Spleen (tissue), 11 donors: Measurements from ENCODE around the gene DTD2. TPM values are rescaled to one million over a fixed set of nuclear protein-coding genes. Genes with fewer than 3 reads are reported as not detected.
A peak's percentile ranks its signal among the peaks of the same experiment; 100 is the strongest.

Experiments used
- DNase-seq: peaks from one replicate; pipeline ENCODE4 v3.0.0-alpha.2; 2020
- H3K27ac ChIP-seq, 8 donors: fragments of 200-600 bp; sonication (generic) in 7 of 8; 1 replicate in 4 of 8; 2 replicates in 4 of 8; pipeline versions ENCODE4 v1.5.0 to v1.8.0; 2016 to 2021; ENCODE audit warnings: inconsistent platforms in 4 of 8, mild to moderate bottlenecking in 4 of 8, moderate library complexity in 1 of 8
- H3K27me3 ChIP-seq, 7 donors: fragments of 200-600 bp; sonication (generic) in 6 of 7; replicated peaks in 1 of 7; 1 replicate in 4 of 7; 2 replicates in 3 of 7; pipeline versions ENCODE4 v1.5.0 to v1.8.0; 2016 to 2021; ENCODE audit warnings: inconsistent platforms in 3 of 7, mild to moderate bottlenecking in 1 of 7
- H3K36me3 ChIP-seq, 6 donors: fragments of 200-600 bp; sonication (generic) in 5 of 6; 1 replicate in 4 of 6; 2 replicates in 2 of 6; pipeline versions ENCODE4 v1.5.0 to v1.8.0; 2016 to 2021; ENCODE audit warnings: inconsistent platforms in 2 of 6
- H3K4me1 ChIP-seq, 6 donors: fragments of 200-600 bp; sonication (generic) in 5 of 6; 1 replicate in 3 of 6; 2 replicates in 3 of 6; pipeline versions ENCODE4 v1.5.0 to v1.8.0; 2016 to 2021; ENCODE audit warnings: inconsistent platforms in 3 of 6
- H3K4me3 ChIP-seq, 8 donors: fragments of 200-600 bp; sonication (generic) in 7 of 8; 1 replicate in 4 of 8; 2 replicates in 4 of 8; pipeline versions ENCODE4 v1.5.0 to v1.8.0; 2016 to 2021; ENCODE audit warnings: inconsistent platforms in 4 of 8, mild to moderate bottlenecking in 4 of 8, moderate library complexity in 2 of 8
- H3K9me3 ChIP-seq, 8 donors: fragments of 200-600 bp; sonication (generic) in 7 of 8; 1 replicate in 4 of 8; 2 replicates in 4 of 8; pipeline versions ENCODE4 v1.5.0 to v1.8.0; 2016 to 2021; ENCODE audit warnings: inconsistent platforms in 4 of 8
- POLR2A ChIP-seq, 3 donors: fragments of 450-650 bp; IDR thresholded peaks; one replicate each; pipeline ENCODE4 v1.5.1; 2017; ENCODE audit warnings: antibody characterized with exemption in 3 of 3, mild to moderate bottlenecking in 1 of 3
- POLR2AphosphoS5 ChIP-seq, 3 donors: sonication (generic); formaldehyde crosslinking; IDR thresholded peaks; one replicate each; pipeline ENCODE4 v1.5.1; 2017; ENCODE audit warnings: antibody characterized with exemption in 3 of 3
- WGBS, 5 donors: extraction: QIAGEN DNeasy Blood & Tissue Kit in 3 of 5; methylation state at CpG; one replicate each; pipeline versions ENCODE4 v1.1.5 to v1.1.7; 2013 to 2018; 5-methylcytosine and 5-hydroxymethylcytosine counted together
- intact Hi-C: fragments of 100-400 bp; cut with DNase I; formaldehyde crosslinking; loops from one replicate; pipeline ENCODE4 v1.15.0; 2023; ENCODE audit warnings: low total_unique reads
- polyA plus RNA-seq, 3 donors: library from polyadenylated mRNA; stranded (reverse); fragments of 200-250 nt; gene quantifications; one replicate each; pipeline ENCODE4 v1.2.1, GENCODE V29; 2013
- total RNA-seq, 7 donors: library from RNA; depleted of rRNA in 3 of 7; stranded (reverse); fragments of >200 nt in 3 of 7; fragmentation: NEBNext Ultra II Directional in 4 of 7; extraction: Animal tissue kit (Norgen Biotek cat#: 25700) in 4 of 7; gene quantifications; one replicate each; pipeline versions ENCODE4 v1.1.0 to v1.2.1, GENCODE V29; 2016 to 2021
- TF ChIP-seq, protein P1 (sequence below), 11 experiments: fragments of 200-600 bp in 7 of 11; fragments of 450-650 bp in 4 of 11; sonication (generic) in 4 of 11; IDR thresholded peaks in 8 of 11; conservative IDR thresholded peaks in 3 of 11; 1 replicate in 7 of 11; 2 replicates in 4 of 11; pipeline versions ENCODE4 v1.4.0 to v1.8.0; 2016 to 2021; ENCODE audit warnings: antibody characterized with exemption in 11 of 11, inconsistent platforms in 4 of 11, mild to moderate bottlenecking in 1 of 11
- donor health status: healthy with polysubstance abuse.
- donor health status: DM: no; HTN: no; CAD: no; lungs with moderate emphysema.
- donor health status: DM: no; HTN: no; CAD: no.
- donor health status: Bipolar disorder and iron deficiency.
- donor health status: healthy.
- donor health status: DM: no; HTN: no; CAD: no.
- donor health status: DM: yes; HTN: yes; CAD: no.

The DTD2 gene
- total and polyA plus RNA-seq, 10 donors = 5.6 to 27.7 (median 15.9) TPM

DNA sequence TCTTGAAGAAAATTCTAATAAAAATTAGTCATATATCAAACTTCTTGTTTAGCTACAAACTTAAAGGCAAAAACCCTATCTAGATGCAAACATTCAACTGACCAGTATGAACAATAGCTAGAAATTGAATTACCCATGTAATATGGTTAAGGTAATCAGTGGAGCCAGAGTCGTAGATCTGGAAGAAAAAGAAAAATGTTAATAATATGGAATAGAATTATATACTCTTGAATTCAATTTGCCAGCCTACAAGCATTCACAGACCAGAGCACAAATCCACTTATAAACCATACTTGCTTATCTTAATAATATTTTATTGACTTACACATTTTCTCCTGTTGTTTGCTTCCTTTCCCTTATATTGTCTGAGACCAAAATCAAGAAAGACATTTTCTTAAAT, 29.3 kb downstream of the DTD2 start:
- Histone ChIP-seq H3K9me3 (peaks cover 0 to 8% (median 0%) of the 10 kb centered on the region in 8 donors), H3K36me3 (no peaks in the 10 kb centered on the region), H3K4me3 (no peak overlapping the region), H3K27ac (no peak overlapping the region), H3K27me3 (no peaks in the 10 kb centered on the region), H3K4me1 (peaks cover 0 to 8% (median 0%) of the 10 kb centered on the region in 6 donors)
- DNase-seq = no peak
- TF ChIP-seq POLR2AphosphoS5 (IDR thresholded peaks at IDR 0.05) (no peak), POLR2A (IDR thresholded peaks at IDR 0.05) (no peak)
- TF ChIP-seq, protein P1, sequence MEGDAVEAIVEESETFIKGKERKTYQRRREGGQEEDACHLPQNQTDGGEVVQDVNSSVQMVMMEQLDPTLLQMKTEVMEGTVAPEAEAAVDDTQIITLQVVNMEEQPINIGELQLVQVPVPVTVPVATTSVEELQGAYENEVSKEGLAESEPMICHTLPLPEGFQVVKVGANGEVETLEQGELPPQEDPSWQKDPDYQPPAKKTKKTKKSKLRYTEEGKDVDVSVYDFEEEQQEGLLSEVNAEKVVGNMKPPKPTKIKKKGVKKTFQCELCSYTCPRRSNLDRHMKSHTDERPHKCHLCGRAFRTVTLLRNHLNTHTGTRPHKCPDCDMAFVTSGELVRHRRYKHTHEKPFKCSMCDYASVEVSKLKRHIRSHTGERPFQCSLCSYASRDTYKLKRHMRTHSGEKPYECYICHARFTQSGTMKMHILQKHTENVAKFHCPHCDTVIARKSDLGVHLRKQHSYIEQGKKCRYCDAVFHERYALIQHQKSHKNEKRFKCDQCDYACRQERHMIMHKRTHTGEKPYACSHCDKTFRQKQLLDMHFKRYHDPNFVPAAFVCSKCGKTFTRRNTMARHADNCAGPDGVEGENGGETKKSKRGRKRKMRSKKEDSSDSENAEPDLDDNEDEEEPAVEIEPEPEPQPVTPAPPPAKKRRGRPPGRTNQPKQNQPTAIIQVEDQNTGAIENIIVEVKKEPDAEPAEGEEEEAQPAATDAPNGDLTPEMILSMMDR (IDR thresholded peaks at IDR 0.05 in 8 of 11, conservative IDR thresholded peaks at IDR 0.05 in 3 of 11) = no peak
- WGBS, 5 donors = 92 to 100% (median 95%) methylated on average over 1 of the region's 1 CpG
- intact Hi-C loops = no loop called here

GRCh38 chr14:31426663-31427062, 30.6 kb downstream of the DTD2 start:
- H3K9me3 ChIP-seq = peaks cover 0 to 1% (median 0%) of the 10 kb centered on the region in 8 donors
- no peak for TF ChIP-seq POLR2AphosphoS5 (IDR thresholded peaks at IDR 0.05)
- TF ChIP-seq, protein P1 (IDR thresholded peaks at IDR 0.05 in 8 of 11, conservative IDR thresholded peaks at IDR 0.05 in 3 of 11) = no peak
- no peak for TF ChIP-seq POLR2A (IDR thresholded peaks at IDR 0.05)
- DNase-seq = no peak
- no peak overlapping the region for H3K4me3 ChIP-seq
- H3K4me1 ChIP-seq = peaks cover 0 to 8% (median 0%) of the 10 kb centered on the region in 6 donors
- intact Hi-C loops = no loop called here
- WGBS, 5 donors = 62 to 82% (median 73%) methylated on average over 2 of the region's 2 CpGs
- no peaks in the 10 kb centered on the region for H3K27me3 ChIP-seq
- no peaks in the 10 kb centered on the region for H3K36me3 ChIP-seq
- H3K27ac ChIP-seq = no peak overlapping the region

- TF ChIP-seq, protein P1 (IDR thresholded peaks at IDR 0.05 in 8 of 11, conservative IDR thresholded peaks at IDR 0.05 in 3 of 11) = no peak
- TF ChIP-seq POLR2AphosphoS5 (IDR thresholded peaks at IDR 0.05) = no peak
- TF ChIP-seq POLR2A (IDR thresholded peaks at IDR 0.05) = no peak
- Histone ChIP-seq H3K27ac (no peak overlapping the region), H3K4me1 (peaks cover 3 to 15% (median 5%) of the 10 kb centered on the region in 6 donors), H3K27me3 (no peaks in the 10 kb centered on the region), H3K36me3 (no peaks in the 10 kb centered on the region), H3K4me3 (no peak overlapping the region), H3K9me3 (no peaks in the 10 kb centered on the region)
- intact Hi-C loops = no loop called here
- no peak for DNase-seq
Observed at GRCh38 chr14:31425905-31426304, 31.4 kb downstream of the DTD2 start.

DNA sequence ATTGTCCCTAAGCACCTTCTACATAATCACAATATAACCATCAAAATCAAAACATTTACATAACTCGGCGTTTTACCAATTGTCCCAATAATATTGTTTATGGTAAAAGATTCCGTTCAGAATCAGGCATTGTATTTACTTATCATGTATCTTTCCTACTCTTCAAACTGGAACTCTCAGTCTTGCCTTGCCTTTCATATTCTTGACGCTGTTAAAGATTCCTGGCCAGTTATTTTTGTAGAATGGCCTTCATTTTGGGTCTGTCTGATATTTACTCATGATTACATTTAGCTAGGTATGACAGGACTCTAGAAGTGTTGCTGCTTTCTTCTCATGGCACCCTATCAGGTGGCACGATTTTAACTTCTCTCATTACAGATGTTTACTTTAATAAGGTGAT, 36.1 kb downstream of the DTD2 start:
- intact Hi-C loops = no loop called here
- Histone ChIP-seq H3K9me3 (no peaks in the 10 kb centered on the region), H3K4me1 (peaks cover 5 to 48% (median 29%) of the 10 kb centered on the region in 6 donors), H3K4me3 (peak overlapping the region in 4 of 8 donors; percentile 67 to 95 (median 87)), H3K27ac (peak overlapping the region in 6 of 8 donors; percentile 37 to 94 (median 90)), H3K27me3 (no peaks in the 10 kb centered on the region), H3K36me3 (no peaks in the 10 kb centered on the region)
- TF ChIP-seq POLR2AphosphoS5 (IDR thresholded peaks at IDR 0.05) (no peak), POLR2A (IDR thresholded peaks at IDR 0.05) (no peak)
- TF ChIP-seq, protein P1 (IDR thresholded peaks at IDR 0.05 in 8 of 11, conservative IDR thresholded peaks at IDR 0.05 in 3 of 11) = no peak
- WGBS, 5 donors = 82 to 92% (median 92%) methylated on average over 5 of the region's 5 CpGs
- no peak for DNase-seq
